Activated CD8-positive, alpha-beta memory T cell treated with anti-CD3 and anti-CD28 coated beads for 4 hours (primary cell): Measurements from ENCODE around the gene SLC7A4.
"Not testable (repeated sequence)": the region's sequence is repeated elsewhere in the genome, so short reads cannot be mapped to it uniquely, and the experiment has no call there.

Source experiments
- DNase-seq, 2 donors: peaks; one replicate each; pipeline ENCODE4 v3.0.0-alpha.2; 2020; ENCODE audit warnings: low read depth in 2 of 2

Gene SLC7A4, protein sequence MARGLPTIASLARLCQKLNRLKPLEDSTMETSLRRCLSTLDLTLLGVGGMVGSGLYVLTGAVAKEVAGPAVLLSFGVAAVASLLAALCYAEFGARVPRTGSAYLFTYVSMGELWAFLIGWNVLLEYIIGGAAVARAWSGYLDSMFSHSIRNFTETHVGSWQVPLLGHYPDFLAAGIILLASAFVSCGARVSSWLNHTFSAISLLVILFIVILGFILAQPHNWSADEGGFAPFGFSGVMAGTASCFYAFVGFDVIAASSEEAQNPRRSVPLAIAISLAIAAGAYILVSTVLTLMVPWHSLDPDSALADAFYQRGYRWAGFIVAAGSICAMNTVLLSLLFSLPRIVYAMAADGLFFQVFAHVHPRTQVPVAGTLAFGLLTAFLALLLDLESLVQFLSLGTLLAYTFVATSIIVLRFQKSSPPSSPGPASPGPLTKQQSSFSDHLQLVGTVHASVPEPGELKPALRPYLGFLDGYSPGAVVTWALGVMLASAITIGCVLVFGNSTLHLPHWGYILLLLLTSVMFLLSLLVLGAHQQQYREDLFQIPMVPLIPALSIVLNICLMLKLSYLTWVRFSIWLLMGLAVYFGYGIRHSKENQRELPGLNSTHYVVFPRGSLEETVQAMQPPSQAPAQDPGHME

DNA sequence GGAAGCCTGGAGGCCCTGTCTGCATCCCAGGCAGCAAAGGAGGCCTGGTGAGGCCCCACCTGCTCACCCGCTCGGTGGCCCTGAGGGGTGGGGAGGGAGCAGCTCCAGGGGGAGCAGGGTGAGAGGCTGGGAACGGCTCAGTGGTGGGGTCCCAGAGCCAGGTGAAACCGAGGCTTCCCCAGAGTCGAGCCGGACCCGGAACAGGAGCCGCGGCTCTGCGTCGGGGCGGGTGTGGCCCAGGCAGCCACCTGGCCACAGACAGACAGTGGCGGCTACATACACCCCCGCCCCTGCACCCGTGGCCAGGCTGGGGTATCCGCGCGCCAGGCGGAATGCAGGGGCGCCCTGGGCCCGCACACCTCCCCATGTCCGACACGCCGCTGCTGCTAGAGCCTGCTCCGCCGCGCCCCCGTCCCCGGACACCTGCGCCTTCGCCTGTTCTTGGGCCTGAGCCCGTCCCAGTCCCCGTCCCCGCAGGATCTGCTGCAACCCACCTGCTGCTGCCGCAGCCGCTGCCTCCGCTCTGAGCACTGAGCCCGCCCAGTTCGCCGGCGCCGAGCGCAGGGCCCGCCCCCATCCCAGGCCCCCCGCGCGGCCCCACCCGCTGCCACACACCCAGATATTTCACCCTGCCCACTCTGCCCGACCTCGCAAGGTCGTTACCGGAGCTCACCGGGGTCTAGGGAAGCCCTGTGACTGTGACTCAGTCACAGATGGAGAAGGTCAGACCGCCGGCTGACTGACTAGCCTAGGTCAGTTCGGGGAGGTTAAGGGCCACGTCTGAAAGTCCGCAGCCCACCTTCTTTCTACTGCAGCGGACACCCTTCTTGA, at the start of gene SLC7A4:
TSS of gene SLC7A4 (minus strand) at position 525 of the 831 bp plus-strand sequence. CDS start 749 bp downstream, outside the sequence.
- no peak for DNase-seq

DNA sequence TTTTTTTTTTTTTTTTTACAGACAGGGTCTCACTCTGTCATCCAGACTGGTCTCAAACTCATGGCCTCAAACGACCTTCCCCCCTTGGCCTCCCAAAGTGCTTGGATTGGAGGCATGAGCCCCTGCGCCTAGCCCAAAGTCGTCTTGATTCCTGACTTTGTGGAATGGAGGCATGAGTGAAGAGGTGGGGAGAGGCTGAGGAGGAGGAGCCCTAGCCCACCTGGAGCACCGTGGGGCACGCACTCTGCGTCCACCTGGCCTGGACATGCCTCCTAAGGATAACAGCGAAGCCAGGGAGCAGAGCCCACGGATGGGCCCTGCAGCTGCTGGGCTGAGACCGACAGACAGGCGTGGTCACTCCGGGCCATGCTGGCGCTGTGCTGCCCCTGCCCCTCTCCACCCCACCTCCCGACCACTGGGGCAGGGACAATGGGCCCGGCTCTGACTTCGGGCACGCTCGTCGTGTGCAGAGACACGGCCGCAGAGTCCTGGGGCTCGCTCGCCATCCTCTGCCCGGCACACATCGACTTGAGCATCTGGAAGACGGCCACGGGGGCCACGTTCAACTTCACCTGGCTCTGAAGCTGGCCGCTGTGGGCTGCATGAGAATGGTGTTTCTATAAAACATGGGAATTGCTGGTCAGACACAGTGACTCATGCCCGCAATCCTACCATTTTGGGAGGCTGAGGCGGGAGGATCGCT, 48.2 kb upstream of the SLC7A4 start:
- DNase-seq, result no peak

DNA sequence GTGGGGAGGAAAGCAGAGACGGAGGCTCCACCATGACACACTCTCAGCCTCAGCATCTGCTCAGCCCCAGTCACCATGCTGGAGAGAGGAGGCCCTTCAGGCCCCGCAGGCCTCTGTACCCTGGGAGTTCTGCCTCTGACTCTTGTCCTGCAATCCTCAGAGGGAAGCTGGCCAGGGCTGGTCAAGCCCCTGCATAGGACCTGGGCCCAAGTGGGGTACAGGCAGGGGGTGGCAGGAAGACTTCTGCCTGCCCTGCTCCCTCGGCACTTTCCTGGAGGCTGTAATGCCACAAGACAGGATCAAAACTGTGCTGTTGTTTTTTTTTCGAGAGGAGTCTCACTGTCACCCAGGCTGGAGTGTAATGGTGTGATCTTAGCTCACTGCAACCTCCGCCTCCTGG, 47.1 kb upstream of the SLC7A4 start:
- DNase-seq, result no peak

DNA sequence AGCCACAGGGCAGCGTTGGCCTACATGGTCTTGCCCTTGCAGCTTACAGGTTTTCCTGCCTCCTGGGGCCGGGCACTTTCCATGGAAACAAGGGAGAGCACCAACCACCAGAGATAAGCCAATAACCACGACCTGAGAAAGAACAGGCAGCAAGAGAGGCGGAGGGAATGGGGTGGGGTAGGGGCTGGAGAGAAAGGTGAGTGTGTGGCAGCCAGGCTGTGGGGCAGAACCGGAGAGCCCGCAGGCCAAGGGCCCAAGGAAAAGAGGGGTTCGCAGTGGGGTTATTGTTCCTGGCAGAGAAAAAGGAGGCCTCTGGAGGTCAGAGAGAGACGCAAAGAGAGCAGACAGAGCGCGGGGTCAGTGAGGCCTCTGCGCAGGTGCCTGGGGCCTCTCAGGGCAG, 46.6 kb upstream of the SLC7A4 start:
- no peak for DNase-seq

DNA sequence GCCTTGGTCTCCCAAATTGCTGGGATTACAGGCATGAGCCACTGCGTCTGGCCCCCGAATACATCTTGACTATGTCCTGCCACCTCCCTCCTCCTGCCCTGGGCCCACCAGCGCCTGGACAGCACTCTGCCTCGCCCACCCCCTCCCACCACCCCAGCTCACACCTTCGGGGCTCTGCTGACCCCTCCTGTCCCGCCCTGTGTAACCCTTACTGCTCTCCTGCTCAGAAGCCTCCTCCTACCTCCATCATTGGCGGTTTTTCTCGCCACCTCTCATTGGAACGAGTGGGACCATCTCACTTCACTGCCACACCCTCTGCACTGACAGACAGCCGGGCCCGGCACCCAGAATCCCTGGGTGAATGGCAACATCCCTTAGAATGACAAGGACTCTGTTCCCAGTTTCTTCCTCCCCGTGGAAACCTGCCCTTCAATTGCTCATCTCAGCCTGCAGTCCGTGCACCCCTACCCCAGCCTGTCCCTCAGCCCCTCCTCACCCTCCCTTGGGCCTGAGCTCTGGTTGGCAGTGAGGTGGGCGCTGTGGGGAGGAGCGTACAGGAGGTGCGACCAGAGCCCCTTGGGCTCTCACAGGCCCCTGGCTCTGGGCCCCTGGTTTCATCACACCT, 45.6 kb upstream of the SLC7A4 start:
- DNase-seq, result no peak

DNA sequence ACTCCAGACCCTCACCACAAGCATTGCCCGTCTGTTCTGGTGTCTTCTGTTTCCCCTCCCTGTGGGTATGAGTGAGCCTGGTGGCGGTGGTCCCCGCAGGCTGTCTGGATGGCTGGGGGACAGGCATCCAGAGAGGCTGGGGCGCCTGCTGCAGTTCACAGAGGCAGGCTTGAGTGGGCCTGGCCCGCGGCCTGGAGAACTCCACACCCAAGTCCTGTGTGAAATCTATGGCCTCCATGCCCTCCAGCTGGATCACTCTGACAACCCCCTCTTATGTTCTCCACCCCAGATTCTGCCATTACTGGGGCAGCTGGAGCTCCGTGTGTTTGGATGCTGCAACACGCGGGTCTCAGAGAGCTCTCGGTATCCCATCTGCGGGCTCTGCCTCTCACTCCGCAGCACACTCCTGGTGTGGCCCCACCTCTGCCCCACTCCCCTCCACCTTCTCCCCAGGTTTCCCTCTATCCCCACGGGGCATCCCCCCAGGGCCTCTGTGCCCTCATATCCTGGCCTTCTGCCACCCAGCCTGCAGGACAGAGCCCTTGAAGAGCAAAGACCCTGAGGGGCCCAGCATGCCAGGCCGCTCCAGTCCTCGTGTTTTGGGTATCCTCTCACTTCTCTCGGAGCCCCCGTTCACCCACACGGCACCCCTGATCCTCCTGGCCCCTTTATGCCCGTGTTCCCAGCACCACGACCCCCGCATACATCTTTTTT, 44.7 kb upstream of the SLC7A4 start:
- DNase-seq, result no peak

DNA sequence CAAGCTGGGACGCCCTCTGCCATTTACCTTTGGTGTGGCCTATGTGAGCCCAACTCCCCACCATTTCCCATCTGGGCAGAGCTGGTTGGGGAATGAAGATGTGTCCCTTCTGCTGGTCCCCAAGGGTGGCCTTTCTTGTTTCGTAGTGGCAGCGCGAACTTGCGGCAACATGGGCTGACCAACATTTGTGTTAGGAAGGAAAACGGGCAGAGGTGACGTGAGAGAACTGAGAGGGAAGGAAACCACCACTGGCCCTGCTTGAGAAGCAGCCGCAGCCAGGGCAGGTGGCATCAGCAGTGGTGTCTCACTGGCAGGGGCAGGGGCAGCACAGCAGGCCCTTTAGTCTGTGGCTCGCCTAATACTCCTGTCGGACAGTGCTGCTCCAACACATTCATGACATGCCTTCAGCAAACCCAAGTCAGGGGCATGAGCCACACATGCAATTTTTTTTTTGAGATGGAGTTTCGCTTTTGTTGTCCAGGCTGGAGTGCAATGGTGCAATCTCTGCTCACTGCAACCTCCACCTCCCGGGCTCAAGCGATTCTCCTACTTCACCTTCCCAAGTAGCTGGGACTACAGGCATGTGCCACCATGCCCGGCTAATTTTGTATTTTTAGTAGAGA, 43.3 kb upstream of the SLC7A4 start:
- DNase-seq, result no peak

DNA sequence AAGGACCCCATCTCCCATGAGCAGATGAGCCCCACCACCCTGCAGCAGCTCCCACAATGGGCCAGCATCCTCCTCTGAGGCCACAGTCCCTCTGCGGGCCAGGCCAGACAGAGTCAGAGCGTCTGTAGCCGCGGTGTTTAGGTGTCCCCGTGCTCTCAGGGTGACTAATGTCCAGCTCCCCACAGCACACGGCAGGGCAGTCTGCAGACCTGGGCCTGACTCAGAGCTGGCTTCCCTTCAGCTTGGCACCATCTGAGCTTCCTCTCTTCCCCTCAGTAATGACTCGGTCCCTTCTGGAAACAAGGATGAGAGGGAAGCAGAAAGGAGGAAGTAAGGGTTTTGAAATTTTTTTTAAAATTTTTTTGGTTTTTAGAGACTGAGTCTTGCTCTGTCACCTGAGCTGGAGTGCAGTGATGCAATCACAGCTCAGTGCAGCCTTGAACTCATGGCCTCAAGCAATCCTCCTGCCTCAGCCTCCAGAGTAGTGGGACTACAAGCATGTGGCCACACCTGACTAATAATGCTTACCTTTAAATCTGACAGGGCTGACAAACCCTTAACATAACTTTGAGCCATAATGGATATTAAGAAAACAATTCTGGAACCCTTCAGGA, 41.8 kb upstream of the SLC7A4 start:
- no peak for DNase-seq

DNA sequence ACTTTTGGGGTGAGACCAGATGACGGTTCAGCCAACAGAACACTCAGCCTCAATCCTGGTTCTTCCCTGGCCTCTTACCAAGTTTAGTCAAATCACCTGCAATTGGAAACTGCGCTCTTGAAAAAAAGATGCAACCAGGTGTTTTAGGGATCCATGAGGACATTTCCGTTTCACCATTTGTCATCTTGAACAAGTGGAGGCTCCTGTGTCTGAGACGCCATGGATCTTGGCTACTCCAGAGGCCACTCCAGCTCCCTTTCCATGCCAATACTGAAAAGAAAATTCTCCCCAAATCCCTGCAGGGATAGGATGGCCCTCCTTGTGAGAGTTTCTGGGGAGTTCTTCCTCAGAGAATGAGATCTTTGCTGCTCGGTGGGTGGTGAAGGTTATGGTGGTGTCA, 41.1 kb upstream of the SLC7A4 start:
- DNase-seq, result no peak

DNA sequence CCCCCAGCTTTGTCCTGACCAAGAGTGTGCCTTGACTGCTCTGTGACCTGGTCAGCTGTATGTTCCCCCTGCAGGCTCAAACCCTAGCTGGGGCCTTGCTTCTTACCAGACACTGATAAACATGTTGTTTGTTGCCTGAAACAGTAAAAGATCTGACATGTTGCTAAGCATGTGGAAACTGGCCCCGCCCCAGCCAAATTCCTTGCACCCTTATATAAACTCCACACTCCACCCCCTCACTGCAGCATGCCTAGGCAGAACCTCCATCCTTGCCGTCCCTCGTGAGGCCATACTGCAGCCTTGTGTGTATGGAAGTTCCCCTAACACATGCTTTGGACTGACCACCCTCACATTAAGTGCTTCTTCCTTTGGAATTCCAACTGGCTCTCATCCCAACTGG, 40.7 kb upstream of the SLC7A4 start:
- no peak for DNase-seq

DNA sequence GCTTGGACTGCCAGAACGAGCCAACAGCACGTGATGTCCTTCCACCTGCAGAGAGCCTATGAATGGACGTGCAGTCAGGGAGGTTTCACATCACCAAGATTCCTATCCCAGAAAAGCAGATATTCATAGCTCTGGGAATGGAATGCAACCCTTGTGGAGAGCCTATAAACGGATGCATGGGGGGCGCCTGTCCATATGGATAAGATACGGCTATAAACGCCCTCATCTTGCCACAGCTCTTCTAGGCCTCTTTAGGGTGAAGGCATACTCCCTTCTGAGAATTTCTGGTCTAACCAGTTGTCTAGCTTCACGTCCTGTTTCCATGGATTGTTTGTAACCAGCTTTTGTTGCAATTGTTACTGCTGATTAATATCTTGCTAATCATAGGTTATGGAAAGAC, 39.4 kb upstream of the SLC7A4 start:
- not testable (repeated sequence) for DNase-seq

DNA sequence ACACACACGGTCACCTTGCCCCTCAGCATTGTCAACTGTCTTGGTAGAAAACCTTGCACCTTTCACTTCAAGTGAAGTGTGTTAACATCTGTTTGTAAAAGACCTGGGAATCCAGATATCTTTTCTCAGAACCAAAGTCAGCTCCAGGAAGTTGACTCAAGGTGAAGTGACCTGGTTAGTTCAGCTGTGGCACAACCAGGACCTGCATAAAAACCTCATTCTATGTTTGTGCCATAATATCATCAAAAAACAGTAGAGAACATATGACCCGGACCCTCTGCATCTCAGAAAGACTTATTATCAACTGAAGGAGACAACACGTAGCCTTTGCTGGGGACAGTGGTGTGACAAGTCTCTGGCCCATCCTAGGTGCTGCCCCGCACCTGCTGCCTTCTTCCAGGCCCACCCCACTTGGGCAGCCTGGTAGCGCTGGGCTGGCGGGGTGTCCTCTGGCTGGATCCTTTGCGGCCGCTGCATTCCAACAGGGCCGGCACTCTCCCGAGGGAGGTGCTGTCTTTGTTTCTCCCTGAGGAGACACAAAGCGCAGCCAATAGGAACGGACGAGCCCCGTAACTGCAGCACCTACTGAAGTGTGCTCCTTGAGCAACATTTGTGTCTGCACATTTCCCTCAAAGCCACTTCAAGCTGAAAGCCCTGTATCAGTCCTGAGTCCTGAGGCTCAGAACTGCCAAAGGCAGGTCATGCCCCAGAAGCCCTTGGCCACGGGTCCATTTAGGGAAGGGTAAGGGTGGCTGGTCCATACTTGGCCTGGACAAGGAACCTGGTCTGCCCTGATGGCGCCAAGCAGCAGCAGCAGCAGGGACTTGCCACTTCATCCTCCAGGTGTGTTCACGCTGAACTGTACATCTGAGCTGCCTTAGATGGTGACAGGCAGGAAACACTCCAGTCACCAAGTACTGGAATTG, 38.6 kb upstream of the SLC7A4 start:
- DNase-seq, result no peak

DNA sequence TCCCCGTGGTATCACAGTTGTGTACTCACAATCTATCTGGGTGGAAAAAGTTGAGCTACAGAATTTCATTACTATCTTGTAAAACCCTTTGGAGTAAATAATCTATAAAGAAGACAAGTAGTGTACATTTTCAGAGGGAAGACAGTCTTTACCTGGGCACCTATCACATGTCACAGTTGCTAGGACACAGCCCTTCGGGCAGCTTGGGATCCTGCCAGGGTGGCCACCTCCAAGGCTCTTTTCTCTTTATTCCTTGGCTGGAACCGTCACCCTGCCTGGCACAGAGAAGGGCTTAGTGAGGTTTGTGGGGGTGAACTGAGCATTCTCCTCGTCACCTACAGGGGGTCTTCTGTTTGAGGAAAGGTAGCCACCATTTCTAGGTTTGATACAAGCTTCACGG, 37.0 kb upstream of the SLC7A4 start:
- no peak for DNase-seq

DNA sequence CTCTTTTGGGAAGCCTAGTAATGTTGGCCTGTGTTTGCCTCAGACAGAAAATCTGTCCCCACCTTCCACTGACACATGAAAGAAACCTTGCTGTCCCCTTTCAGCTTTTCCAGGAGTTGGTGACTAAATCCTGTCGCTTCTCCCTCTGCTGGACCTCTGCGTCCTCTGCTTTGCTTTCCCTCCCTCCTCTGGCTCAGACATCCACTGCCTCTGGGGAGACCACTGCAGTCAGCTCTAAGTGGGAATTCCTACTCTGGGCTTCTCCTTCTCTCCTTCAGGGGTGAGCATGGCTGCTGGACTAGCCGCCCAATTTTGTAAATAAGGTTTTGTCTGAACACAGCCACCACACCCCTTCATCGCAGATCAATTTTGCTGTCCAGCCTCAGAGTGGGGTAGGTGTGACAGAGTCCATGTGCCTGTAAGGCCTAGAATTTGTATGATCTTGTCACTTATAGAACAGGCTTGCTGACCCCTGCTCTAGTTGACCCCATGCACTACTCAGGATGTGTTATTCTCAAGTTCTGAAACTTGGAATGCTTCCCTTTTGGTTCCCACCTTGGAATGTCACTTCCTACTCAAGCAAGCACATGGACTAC, 36.4 kb upstream of the SLC7A4 start:
- DNase-seq, result no peak

DNA sequence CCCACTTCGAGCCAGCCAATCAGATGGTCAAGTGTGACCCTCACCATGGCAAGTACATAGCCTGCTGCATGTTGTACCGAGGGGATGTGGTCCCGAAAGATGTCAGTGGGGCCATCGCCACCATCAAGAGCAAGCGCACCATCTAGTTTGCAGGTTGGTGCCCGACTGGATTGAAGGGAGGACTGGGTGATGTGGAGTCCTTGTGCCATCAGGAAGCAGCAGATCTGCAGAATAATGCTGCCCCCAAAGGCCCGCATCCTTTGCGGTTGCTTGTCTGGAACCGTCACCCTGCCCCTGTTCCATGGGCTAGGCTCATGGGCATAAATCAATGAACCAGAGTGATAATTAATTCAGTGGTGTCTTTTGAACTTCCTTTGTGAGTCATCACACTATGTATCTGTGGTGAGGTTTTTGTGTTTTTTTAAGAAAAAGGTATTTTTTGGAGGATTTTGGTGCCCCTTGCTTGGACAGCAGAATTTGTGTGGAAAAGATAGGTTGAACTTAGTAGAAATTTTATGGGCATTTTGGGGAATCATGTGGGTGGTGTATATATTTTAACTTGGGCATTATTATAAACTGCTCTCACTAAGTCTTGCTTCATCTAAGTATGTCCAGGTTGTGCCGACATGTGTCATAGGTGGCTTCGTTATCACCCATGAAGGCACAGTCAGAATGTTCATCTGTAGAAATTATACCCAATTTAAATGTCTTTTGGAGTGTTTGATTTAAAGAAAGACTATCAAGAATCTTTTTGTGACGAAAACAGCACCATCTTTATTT, 35.7 kb upstream of the SLC7A4 start:
- DNase-seq, result no peak

DNA sequence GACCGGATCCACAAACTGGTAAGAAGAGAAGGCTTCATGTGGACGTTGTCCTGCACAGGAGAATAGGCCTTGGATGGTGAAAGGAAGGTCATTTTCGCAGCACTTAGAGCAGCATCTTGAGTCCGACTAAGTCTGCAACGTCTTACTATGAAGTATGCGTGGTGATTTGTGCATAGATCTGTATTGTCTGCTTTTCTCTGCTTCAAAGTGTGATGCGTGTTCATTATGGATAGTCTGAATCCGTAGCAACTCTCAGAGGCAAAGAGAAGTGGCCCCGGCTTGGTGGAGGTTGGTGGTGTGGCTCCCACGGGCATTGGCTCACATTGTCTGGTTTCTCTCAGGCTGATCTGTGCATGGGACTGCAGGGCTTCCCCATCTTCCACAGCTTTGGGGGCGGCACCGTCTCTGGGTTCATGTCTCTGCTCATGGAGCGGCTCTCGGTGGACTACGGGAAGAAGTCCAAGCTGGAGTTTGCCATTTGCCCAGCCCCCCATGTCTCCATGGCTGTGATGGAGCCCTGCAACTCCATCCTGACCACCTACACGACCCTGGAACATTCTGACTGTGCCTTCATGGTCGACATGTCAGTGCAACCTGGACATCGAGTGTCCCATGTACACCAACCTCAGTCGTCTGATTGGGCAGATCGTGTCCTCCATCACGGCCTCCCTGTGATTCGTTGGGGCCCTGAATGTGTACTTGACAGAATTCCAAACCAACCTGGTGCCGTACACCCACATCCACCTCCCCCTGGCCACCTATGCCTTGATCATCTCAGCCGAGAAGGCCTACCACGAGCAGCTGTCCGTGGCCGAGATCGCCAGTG, 34.9 kb upstream of the SLC7A4 start:
- no peak for DNase-seq
